Activated T-helper 1 cell treated with anti-CD3 and anti-CD28 coated beads, Interleukin-2, amount 50 U/mL, for 16 hours (primary cell): ENCODE data around the gene RIPPLY3.

Source experiments
- DNase-seq, 2 donors: peaks; one replicate each; pipeline ENCODE4 v3.0.0-alpha.2; 2020; ENCODE audit warnings: low read depth in 1 of 2, low spot score in 1 of 2

Gene RIPPLY3

DNA sequence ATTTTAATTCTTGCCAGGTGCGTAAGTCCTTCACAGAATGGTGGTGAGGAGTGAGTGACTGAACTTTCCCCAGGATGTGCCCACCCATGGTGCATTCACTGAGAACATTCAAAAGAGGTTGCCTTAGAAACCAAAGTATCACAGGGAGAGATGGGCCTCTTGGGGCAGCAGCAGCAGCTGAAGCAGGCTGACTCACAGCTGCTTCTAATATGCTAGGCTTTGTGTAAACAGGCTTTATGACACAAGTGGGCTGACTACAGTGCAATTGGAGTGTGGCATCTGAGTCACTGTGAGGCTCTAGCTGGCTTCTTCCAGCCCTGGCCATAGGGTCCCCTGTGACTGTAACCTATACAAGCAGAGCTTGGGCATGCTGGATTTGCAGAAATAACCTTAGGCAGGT is 53.8 kb downstream of the RIPPLY3 start:
- DNase-seq: no peak

DNA sequence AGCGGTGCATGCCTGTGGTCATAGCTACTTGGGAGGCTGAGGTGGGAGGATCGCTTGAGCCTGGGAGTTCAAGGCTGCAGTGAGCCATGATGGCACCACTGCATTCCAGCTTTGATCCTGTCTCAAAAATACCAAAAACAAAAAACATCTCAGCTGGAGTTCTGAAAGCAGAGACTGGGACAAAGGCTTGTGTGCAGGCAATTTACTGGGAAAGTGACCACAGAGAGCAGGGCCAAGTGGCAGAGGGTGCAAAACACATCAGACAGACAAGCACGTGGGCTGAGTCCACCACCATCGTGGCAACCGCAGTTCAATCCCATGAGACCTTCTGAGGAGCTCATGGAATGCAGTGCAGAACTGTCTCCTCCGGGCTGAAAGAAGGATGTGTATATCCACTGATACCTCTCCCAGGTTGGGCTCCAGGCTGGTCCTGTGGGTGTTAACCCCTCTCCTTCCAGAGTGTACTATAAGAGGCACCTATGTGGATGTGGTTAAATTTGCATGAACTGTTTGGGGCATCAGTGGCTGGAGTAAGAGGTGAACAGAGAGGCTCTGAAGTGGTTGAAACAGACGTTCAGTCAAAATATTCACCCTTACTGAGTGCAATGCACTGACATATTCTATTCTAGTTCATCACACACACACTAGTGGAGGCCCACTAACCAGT is 55.6 kb downstream of the RIPPLY3 start:
- DNase-seq: no peak

- DNase-seq: no peak
Measured at GRCh38 chr21:37062593-37062935, 56.1 kb downstream of the RIPPLY3 start.

DNA sequence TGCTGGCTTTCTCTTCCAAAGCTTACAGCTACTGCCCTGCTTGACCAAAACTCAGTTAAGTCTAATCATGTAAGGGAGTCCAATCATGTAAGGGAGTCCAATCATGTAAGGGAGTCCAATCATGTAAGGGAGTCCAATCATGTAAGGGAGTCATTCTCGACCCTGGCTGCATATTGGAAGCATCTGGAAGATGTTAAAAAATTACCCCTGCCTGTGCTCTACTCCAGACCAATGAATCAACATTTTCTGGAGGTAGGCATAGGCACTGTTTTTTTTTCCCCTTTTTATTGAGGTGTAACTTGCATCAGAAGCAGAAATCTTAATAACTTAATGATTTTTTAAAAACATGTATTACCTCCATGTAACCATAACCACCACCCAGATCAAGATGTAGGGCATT is 56.9 kb downstream of the RIPPLY3 start:
- no peak for DNase-seq

DNA sequence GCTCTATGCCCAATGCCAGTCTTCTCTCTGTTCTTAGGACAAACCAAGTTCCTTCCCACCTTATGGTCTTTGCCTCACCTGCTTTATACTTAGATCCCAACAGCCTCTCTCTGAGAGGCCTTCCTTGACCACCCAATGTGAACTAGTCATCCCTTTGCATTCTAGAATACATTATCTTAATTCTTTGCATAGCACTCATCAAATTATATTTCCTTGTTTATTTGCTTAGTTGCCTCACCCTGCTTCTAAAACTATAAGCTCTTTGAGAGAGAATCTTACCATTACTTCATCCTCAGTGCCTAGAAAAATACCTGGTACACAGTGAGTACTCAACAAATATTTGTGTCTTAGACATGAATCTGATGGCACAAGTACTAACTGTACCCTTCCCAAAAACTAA is 58.3 kb downstream of the RIPPLY3 start:
- DNase-seq: no peak

- no peak for DNase-seq
Measured at GRCh38 chr21:37065561-37066177, 59.2 kb downstream of the RIPPLY3 start.
